Panc1 (cell line): ENCODE measurements around the gene GLT1D1. TPM values are rescaled to one million over a fixed set of nuclear protein-coding genes. Genes with fewer than 3 reads are reported as not detected.

Experiments
- ATAC-seq: fragments of 200-7000 bp; cut with Tn5 transposase; 2 replicates; pipeline ENCODE4 v1.9.1; 2020; ENCODE audit warnings: mild to moderate bottlenecking, moderate library complexity
- BruUV-seq: library from RNA; stranded (reverse); fragments of 400-500 nt; replicated peaks from 2 replicates; lab custom pipeline; 2021; lab: Mats Ljungman, UMichigan
- CTCF ChIA-PET: fragments of 300-600 bp; sonication (Branson Sonifier 250); formaldehyde crosslinking; loops from one replicate; lab custom pipeline; 2022; ENCODE audit warnings: antibody characterized with exemption; lab: Charles Lee
- POLR2A ChIA-PET: fragments of 300-600 bp; sonication (Branson Sonifier 250); formaldehyde crosslinking; loops from one replicate; lab custom pipeline; 2022; ENCODE audit warnings: antibody characterized with exemption; lab: Charles Lee
- DNase-seq: peaks from one replicate; pipeline ENCODE4 v3.0.0-alpha.2; 2010; ENCODE audit warnings: low read depth, low spot score
- H3K27ac ChIP-seq: 2 replicates; pipeline ENCODE4 v1.5.1; 2011; ENCODE audit warnings: mild to moderate bottlenecking, low read length, inconsistent platforms
- H3K27me3 ChIP-seq: fragments of 200-500 bp; sonication (Bioruptor generic); 2 replicates; pipeline ENCODE4 v1.6.0; 2014; ENCODE audit warnings: low read length, inconsistent platforms; ENCODE audit not compliant: control insufficient read depth, insufficient read depth
- H3K36me3 ChIP-seq: fragments of 200-500 bp; sonication (Bioruptor generic); 2 replicates; pipeline ENCODE4 v1.5.1; 2014; ENCODE audit warnings: inconsistent platforms, mild to moderate bottlenecking, low read length, moderate library complexity; ENCODE audit not compliant: control insufficient read depth, insufficient read depth
- H3K4me1 ChIP-seq: 2 replicates; pipeline ENCODE4 v1.5.1; 2011; ENCODE audit warnings: inconsistent platforms, mild to moderate bottlenecking, low read length, moderate library complexity; ENCODE audit not compliant: control insufficient read depth, insufficient read depth
- H3K4me3 ChIP-seq, 2 experiments: 2 replicates each; pipeline ENCODE4 v1.5.1; 2011 to 2012; ENCODE audit warnings: low read depth in 2 of 2, low read length in 2 of 2, mild to moderate bottlenecking in 2 of 2, inconsistent platforms in 1 of 2, moderate library complexity in 1 of 2
- H3K9me3 ChIP-seq: fragments of 200-500 bp; sonication (Bioruptor generic); 2 replicates; pipeline ENCODE4 v1.5.1; 2014; ENCODE audit warnings: low read depth, mild to moderate bottlenecking, inconsistent platforms, low read length, moderate library complexity; ENCODE audit not compliant: control insufficient read depth, insufficient read depth
- CTCF ChIP-seq: fragments of 450-650 bp; IDR thresholded peaks from 2 replicates; pipeline ENCODE4 v1.5.1; 2017; ENCODE audit warnings: mild to moderate bottlenecking
- POLR2AphosphoS5 ChIP-seq: IDR thresholded peaks from 2 replicates; pipeline ENCODE4 v1.6.1; 2012; ENCODE audit warnings: mild to moderate bottlenecking, low read depth, low read length, moderate library complexity
- REST ChIP-seq, 2 experiments: IDR thresholded peaks; 2 replicates each; pipeline ENCODE4 v1.6.1; 2011 to 2012; ENCODE audit warnings: low read depth in 2 of 2, control low read depth in 1 of 2, low read length in 1 of 2, mild to moderate bottlenecking in 1 of 2, moderate library complexity in 1 of 2; ENCODE audit not compliant: insufficient read depth in 1 of 2
- SIN3A ChIP-seq: IDR thresholded peaks from 2 replicates; pipeline ENCODE4 v1.6.1; 2012; ENCODE audit warnings: low read depth, mild to moderate bottlenecking, low read length, moderate library complexity, borderline replicate concordance; ENCODE audit not compliant: insufficient read depth
- TCF7L2 ChIP-seq: IDR thresholded peaks from 2 replicates; pipeline ENCODE4 v1.6.1; 2011; ENCODE audit warnings: mild to moderate bottlenecking, low read depth, low read length, inconsistent platforms
- in situ Hi-C: cut with HindIII; loops from 2 replicates; pipeline ENCODE4 v1.10.0; 2016; ENCODE audit warnings: low sequenced_read_pairs, low pct_unique_long_range_greater_than_20kb
- intact Hi-C: fragments of 100-400 bp; cut with micrococcal nuclease; formaldehyde crosslinking; loops from one replicate; pipeline ENCODE4 v1.10.0; 2022; ENCODE audit not compliant: unreplicated experiment
- total RNA-seq: library from RNA; stranded (reverse); gene quantifications from one replicate; pipeline ENCODE4 v1.2.1, GENCODE V29; 2021; ENCODE audit not compliant: unreplicated experiment

The GLT1D1 gene
- total RNA-seq, 1 experiment from 2014 or later, result not detected

GRCh38 chr12:128814411-128815261 is 38.6 kb upstream of the GLT1D1 start:
- in situ Hi-C loops (no loop called here), intact Hi-C loops (no loop called here)
- TF ChIP-seq POLR2AphosphoS5, result no peak
- TF ChIP-seq CTCF, result no peak
- TF ChIP-seq SIN3A, result no peak
- no peak for TF ChIP-seq REST (IDR thresholded peaks at IDR 0.05; ENCODE audit: insufficient read depth in 1 of 2, low read depth in 2 of 2, low read length in 1 of 2)
- TF ChIP-seq TCF7L2, result no peak
- Histone ChIP-seq H3K9me3 (no peaks in the 10 kb centered on the region), H3K27ac (no peak overlapping the region), H3K27me3 (no peaks in the 10 kb centered on the region), H3K4me1 (peaks cover 15% of the 10 kb centered on the region), H3K4me3 (no peak overlapping the region), H3K36me3 (no peaks in the 10 kb centered on the region)
- POLR2A ChIA-PET, result no interaction called here
- ATAC-seq (no peak), DNase-seq (no peak)
- CTCF ChIA-PET, result no interaction called here
- BruUV-seq, result no TSS peak

- intact Hi-C loops, result no loop called here
These were observed 37.3 kb upstream of the GLT1D1 start for GRCh38 chr12:128815779-128816642.

More at GRCh38 chr12:128815779-128816642, 37.3 kb upstream of the GLT1D1 start:
- H3K4me3 ChIP-seq, result no peak overlapping the region
- POLR2A ChIA-PET, result interaction anchor here (0.5 kb wide), 1 partner anchor 143 kb away, joined by 4 read pairs; no protein-coding TSS in a partner anchor
- H3K4me1 ChIP-seq, result peaks cover 15% of the 10 kb centered on the region
- no peaks in the 10 kb centered on the region for H3K9me3 ChIP-seq
- no peak overlapping the region for H3K27ac ChIP-seq
- no TSS peak for BruUV-seq
- CTCF ChIA-PET, result no interaction called here
- no peak for DNase-seq
- ATAC-seq, result no peak
- TF ChIP-seq TCF7L2 (no peak), CTCF (no peak), POLR2AphosphoS5 (no peak), SIN3A (no peak), REST (IDR thresholded peaks at IDR 0.05; ENCODE audit: insufficient read depth in 1 of 2, low read depth in 2 of 2, low read length in 1 of 2) (no peak)
- H3K27me3 ChIP-seq, result no peaks in the 10 kb centered on the region
- no peaks in the 10 kb centered on the region for H3K36me3 ChIP-seq
- in situ Hi-C loops, result no loop called here
